ENCODE measurements around the gene PSPH.

PSPH gene

DNA sequence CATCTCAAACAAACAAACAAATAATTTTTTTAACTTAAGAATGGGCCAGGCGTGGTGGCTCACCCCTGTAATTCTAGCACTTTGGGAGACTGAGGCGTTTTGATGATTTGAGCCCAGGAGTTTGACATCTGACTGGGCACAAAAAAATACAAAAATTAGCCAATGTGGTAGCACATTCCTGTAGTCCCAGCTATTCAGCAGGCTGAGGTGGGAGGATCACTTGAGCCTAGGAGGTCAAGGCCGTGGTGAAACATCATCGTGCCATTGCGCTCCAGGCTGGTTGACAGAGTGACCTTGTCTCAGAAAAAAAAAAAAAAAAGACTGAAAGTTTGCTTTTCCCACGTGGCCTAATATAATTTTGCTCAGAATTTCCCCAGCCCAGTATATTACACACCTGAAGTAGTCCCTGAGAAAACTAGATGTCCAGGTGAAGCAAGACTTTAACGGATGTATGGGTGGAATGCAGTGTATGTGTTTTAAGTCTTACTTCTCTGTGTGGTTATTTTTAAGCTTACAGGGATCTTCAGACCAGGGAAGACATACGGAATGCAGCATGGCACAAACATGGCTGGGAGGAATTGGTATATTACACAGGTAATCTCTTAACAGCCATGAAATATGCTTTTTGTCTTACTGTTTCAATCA, 54.3 kb downstream of the PSPH start:
- no peak for DNase-seq

DNA sequence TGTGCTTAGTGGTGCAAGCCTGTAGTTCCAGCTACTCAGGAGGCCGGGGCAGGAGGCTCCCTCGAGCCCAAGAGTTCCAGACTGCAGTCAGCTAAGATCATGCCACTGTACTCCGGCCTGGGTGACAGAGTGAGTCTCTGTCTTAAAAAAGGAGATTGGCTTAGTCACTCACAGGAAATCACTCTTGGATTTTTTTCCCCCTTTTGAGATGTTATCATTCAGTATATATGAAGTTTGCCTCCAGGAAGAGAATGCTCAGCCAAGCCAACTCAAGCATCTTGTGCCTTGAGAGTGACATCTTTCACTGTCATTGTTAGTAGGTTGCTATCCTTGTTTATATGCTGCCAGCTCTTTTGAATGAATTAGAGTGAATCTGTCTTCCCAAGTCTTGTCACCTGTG, 58.9 kb downstream of the PSPH start:
- DNase-seq: peak in 1 of 2 donors; percentile 3

DNA sequence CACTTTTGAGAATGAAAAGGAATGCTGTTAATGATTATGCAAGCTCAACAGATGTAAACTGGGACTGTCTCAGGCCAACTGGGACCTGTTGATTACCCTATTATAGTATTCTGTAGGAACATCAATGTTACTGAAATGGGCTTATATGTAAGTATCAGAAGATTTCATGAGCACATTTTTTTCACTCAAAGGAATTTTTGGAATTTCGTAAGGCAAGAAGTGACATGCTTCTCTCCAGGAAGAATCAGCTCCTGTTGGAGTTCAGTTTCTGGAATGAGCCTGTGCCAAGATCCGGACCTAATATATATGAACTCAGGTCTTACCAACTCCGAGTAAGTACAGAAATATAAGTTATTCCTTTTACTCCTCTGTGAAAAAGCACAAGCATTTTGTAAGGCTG, 67.7 kb downstream of the PSPH start:
- DNase-seq: no peak

DNA sequence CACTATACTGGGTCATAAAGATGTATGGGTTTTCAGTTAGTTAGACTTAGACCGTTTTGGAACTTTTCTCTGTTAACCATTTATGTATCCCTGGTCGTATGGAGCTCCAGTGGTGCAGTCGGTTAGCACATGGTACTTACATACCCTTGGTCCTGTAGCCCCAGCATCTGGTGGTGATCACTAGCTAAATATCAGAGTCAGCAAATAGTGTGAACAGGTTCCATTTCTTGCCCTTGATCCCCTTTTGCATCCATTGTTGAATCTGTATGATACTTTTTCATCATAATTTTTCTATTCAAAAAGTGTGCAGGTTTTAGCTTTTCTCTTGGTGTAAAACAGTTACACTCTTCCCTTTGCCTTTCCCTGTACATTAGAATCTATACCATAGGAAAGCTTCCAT, 71.0 kb downstream of the PSPH start:
- DNase-seq: no peak

DNA sequence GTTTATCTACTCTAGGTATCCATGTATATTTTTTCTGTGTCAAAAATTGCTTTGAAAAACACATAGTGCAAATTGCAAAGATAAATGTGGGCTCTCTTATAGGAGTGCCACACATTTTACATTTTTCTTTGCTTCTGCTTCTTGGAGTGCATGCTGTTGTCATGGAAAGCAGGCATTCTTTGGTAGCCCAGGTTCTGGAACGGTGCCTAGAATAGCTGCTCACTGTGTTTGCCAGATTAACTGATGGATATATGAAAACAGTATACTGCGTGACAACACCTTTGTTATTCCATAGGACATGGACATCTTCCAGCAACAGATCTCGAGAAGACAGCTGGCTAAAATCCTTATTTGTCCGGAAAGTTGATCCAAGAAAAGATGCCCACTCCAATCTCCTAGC, 73.4 kb downstream of the PSPH start:
- DNase-seq: no peak

DNA sequence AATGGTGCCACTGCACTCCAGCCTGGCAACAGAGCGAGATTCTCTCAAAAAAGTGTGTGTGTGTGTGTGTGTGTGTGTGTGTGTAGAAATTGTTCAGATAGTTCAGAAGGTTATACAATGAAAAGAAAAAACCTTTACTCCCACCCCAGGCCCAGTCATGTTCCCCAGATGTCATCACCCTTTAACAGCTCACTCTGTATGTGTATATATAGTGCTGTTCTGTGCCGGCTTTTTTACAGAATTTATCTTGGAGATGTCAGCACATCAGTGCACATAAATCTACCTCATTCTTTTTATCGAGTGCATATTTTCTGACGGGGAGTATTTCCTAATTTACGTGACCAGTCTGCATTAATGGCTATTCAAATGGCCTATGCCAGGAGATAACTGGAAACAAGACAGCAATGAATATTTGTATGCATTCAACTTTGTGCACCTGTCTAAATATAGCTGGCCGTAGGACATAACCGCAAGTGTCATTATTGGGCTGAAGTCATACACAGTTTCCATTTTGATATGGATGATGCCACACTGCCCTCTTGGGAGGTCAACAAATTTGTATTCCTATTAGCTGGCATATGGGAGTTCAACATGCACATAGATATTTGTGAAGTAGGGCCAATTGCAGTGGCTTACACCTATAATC, 75.1 kb downstream of the PSPH start:
- DNase-seq: no peak

DNA sequence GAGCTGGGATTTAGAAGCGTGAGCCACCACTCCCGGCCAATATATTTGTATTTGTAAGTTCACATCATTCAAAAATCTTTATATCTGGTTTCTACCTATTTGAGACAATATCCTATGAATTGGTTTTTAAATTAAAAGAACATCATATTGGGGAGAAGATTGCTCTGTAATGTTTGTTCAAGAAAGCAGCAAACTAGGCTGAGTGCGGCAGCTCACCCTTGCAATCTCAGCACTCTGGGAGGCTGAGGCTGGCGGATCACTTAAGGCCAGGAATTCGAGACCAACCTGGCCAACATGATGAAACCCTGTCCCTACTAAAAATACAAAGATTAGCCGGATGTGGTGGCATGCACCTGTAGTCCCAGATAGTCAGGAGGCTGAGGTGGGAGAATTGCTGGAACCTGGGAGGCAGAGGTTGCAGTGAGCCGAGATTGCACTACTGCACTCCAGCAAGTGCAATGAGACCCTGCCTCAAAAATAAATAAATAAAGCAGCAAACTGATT, 77.4 kb downstream of the PSPH start:
- DNase-seq: no peak

DNA sequence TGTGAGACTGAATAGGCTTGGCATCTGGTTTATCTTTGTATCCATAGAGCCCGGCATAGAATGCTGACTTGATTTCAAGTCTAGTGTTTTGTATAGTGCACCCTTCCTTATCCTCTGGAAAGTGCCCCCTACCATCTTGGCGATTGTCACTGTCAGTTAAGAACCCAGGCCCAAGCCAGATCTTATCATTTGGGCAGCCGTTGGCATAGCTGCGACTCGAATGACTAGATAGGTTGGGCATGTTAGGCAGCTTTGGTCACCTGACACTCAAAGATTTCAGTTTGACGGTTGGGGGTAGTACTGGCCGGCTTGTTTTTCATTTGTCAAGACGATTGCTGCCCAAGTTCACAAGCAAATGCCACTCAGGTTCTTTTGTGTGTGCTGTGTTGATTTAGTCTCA, 80.3 kb downstream of the PSPH start:
- no peak for DNase-seq

DNA sequence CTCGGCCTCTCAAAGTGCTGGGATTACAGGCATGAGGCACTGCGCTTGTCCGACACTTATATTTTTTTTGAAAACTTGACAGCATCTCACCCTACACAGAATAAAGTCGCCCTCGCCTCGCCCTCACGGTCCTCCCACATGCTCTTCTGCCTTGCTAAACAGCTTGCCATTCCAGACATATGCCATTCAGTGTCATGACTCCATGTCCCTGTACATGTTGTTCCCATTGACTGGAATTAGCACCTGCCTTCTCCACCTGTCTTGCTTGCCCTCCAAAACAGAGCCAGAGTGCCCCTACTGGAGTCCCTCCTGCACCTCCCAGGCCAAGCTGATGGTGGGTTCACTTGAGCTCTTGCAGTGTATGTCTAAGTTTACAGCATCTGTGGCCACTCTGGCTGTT, 80.7 kb downstream of the PSPH start:
- no peak for DNase-seq

DNA sequence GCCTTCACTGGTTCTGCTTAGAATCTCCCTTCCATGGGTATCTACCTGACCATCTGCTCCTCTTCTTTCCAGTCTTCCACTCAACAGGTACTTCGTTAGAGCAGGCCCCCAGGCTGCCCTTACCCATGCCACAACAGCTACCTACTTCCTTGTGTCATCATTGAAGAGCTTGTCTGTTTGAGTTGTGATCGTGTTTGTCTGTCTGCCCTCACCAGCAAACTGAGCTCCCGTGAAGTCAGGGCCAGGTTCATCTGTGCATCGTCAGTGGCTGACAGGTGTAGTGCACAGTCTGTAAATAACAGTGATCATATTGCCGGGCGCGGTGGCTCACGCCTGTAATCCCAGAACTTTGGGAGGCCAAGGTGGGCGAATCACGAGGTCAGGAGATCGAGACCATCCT, 81.9 kb downstream of the PSPH start:
- DNase-seq: no peak

DNA sequence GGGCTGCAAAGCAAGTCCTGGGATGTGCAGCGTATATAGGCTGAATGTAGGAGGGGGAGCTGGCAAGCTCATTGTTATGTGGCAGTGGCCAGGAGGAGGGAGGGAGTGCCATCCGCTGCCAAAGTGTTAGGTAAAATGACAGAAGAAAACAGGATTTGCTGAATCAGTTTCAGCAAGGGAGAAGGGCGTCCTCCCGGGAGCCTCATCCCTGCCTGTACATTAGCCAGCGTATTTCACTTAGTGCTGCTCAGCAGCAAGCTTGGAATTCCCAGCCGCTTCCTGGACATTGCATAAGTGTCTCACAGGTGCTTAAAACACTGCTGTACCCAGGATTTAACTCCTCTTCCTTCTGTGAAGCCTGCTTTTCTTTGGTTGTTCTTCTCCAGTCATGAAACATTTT, 84.4 kb downstream of the PSPH start:
- no peak for DNase-seq

DNA sequence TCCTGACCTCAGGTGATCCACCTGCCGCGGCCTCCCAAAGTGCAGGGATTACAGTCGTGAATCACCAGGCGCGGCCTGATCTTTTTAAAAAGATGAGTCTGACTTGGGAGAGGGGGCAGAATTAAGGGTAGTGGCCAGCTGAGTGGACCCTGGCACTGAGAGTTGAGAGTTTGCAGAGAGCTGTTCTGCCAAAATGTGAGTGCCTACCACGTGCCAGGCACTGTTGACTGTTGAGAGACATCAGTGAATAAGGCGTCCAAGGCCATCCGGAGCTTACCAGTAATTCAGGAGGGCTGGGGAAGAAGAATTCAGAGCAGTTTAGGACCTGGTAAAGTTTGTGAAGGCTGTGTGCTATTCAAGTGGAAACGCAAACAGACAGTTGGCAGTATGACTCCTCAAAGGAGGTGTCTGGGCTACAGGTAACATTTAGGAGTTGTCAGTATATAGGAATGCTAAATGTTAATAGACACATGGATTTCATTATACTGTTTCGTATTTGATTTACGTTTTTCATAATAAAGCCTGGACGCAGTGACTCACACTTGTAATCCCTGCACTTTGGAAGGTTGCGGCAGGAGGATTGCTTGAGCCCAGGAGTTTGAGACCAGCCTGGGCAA, 85.3 kb downstream of the PSPH start:
- no peak for DNase-seq

DNA sequence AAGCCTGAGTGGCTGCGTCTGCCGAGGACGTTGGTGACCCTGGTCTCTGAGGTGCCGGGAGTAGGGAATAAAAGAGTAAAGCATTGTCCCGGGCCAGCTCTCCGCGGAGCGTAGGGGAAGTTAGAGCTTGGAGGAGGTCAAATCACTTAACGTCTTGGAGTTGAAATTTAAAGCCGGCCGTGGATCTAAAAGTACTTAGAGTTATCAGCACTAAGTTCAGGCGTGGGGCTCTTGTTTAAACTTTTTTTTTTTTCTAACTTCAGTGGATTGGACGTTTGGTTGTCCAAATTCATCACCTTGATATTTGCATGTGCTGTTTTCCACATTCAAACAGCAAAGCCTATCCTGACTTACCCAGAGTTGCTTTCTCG, 86.2 kb downstream of the PSPH start:
- no peak for DNase-seq

DNA sequence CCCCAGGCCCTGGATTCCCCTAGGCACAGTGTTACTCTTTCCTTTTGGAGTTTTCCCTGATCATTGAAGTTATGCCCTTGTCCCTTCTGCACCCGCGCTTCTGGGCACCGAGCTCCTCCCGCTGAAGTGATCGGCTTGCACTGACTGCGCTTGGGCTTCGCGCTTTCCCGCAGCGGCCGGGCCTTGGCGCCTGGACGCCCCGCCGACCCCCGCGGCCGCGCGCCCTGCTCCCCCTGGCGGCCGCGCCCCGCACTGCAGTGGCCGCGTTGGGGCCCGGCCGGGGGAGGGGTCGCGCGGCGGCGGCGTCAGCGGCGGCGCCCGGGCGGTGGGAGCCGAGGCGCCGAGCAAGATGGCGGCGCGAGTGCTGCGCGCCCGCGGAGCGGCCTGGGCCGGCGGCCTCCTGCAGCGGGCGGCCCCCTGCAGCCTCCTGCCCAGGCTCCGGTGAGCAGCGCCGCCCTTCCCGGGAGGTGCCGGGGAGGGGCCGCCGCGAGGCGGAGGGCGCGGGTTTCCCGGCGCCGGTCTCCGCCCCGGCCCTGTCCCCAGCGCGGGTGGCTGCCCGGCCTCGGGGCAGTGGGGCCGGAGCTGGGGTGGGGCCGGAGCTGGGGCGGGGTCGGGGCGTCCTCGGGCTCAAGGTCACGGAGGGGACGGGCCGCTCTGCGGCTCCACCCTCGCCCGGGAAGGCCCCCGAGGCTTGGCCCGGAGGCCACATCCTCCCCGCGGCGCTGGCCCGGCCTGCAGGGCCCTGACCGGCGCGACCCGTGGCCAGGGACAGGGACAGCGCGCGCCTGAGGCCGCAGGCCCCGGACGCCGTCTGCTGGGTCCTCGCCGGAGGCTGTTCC, 86.8 kb downstream of the PSPH start, which contains the start of gene NIPSNAP2:
Gene NIPSNAP2 (plus strand): TSS at position 325 of the 839 bp plus-strand sequence. CDS start 25 bp downstream, at position 350.
- peak; percentile 36 to 54 for DNase-seq

DNA sequence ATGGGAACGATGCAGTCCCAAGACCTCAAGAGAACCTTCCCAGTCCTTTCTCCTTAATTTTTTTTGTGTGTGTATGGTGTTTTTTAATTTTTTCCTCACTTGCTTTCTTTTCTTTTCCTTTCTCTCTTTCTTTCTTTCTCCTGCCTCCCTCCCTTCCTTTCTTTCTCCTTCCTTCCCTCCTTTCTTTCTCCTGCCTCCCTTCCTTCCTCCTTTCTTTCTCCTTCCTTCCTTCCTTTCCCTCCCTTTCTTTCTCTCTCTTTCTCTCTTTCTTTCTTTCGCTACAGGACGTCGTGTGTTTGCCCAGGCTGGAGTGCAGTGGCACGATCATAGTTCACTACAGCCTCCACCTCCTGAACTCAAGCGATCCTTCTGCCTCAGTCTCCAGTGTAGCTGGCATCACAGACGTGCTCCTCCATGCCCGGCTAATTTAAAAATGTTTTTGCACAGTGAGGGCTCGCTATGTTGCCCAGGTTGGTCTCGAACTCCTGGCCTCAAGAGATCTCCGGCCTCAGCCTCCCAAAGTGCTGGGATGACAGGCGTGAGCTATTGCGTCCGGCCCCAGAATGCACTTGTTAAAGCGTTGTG, 87.6 kb downstream of the PSPH start:
- no peak for DNase-seq

DNA sequence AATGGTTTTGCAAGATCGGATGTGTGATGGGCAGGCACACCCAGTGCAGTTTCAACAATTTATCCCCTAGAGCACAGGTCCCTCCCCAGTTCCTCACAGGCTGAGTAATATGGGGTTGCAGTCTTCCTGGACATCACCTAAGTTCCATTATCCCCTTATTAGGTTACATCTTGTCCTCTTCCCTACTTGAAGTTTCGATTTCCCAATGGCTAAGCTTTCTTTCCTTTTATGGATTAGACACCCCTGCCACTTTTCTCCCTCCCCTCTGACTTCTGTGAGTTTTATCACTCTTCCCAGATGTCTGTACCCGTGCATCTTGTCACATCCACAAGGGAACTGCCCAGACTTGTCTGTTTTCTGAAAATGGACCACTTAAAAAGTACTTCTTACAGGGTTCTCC, 89.2 kb downstream of the PSPH start:
- DNase-seq: no peak
